CD4-positive, alpha-beta memory T cell (primary cell): Measurements from ENCODE around the gene ATP1B4. TPM values are rescaled to one million over a fixed set of nuclear protein-coding genes. Genes with fewer than 3 reads are reported as not detected.

Source experiments
- CTCF ChIA-PET: fragments of 350-600 bp; sonication (Branson Sonifier 250); formaldehyde crosslinking; loops from one replicate; lab custom pipeline; 2021; ENCODE audit warnings: inconsistent platforms; ENCODE audit not compliant: partially characterized antibody; lab: Charles Lee
- POLR2A ChIA-PET: fragments of 350-600 bp; sonication (Branson Sonifier 250); formaldehyde crosslinking; loops from one replicate; lab custom pipeline; 2021; ENCODE audit not compliant: partially characterized antibody; lab: Charles Lee
- DNase-seq, 5 donors: peaks; one replicate each; pipeline versions ENCODE4 v3.0.0 to v3.0.0-alpha.2; 2020 to 2022; ENCODE audit warnings: mixed read lengths in 1 of 5
- H3K27ac ChIP-seq: one replicate; pipeline ENCODE4 v1.7.0; 2013; ENCODE audit warnings: low read depth, low read length
- H3K27me3 ChIP-seq: 2 replicates; pipeline ENCODE4 v1.7.0; 2013; ENCODE audit warnings: mild to moderate bottlenecking, low read length, moderate library complexity; ENCODE audit not compliant: insufficient read depth
- H3K36me3 ChIP-seq: 2 replicates; pipeline ENCODE4 v1.7.0; 2013; ENCODE audit warnings: mild to moderate bottlenecking, low read length, moderate library complexity; ENCODE audit not compliant: insufficient read depth
- H3K4me1 ChIP-seq: 2 replicates; pipeline ENCODE4 v1.7.0; 2013; ENCODE audit warnings: mild to moderate bottlenecking, low read length, moderate library complexity; ENCODE audit not compliant: insufficient read depth
- H3K4me3 ChIP-seq, 2 donors: one replicate each; pipeline ENCODE4 v1.7.0; 2013; ENCODE audit warnings: low read length in 2 of 2, mild to moderate bottlenecking in 1 of 2
- H3K9me3 ChIP-seq, 2 donors: one replicate each; pipeline ENCODE4 v1.7.0; 2013; ENCODE audit warnings: low read length in 2 of 2, control low read depth in 1 of 2; ENCODE audit not compliant: control insufficient read depth in 1 of 2
- H3K27ac Mint-ChIP-seq, 7 donors: one replicate each; pipeline ENCODE4 v1.8.0; 2020 to 2021; ENCODE audit warnings: mixed read lengths in 7 of 7, mild to moderate bottlenecking in 6 of 7, inconsistent platforms in 3 of 7, moderate library complexity in 3 of 7
- H3K27me3 Mint-ChIP-seq, 2 donors: one replicate each; pipeline ENCODE4 v1.8.0; 2020 to 2021; ENCODE audit warnings: mixed read lengths in 2 of 2
- H3K36me3 Mint-ChIP-seq, 2 donors: one replicate each; pipeline ENCODE4 v1.8.0; 2020 to 2021; ENCODE audit warnings: mixed read lengths in 2 of 2, inconsistent platforms in 1 of 2, mild to moderate bottlenecking in 1 of 2
- H3K4me1 Mint-ChIP-seq, 4 donors: one replicate each; pipeline ENCODE4 v1.8.0; 2020 to 2021; ENCODE audit warnings: mixed read lengths in 4 of 4, mild to moderate bottlenecking in 1 of 4
- H3K4me3 Mint-ChIP-seq, 8 donors: one replicate each; pipeline ENCODE4 v1.8.0; 2020 to 2021; ENCODE audit warnings: mixed read lengths in 8 of 8, mild to moderate bottlenecking in 7 of 8, moderate library complexity in 6 of 8, inconsistent platforms in 3 of 8
- H3K9me3 Mint-ChIP-seq, 8 donors: one replicate each; pipeline ENCODE4 v1.8.0; 2020 to 2021; ENCODE audit warnings: mixed read lengths in 8 of 8, mild to moderate bottlenecking in 5 of 8, inconsistent platforms in 3 of 8, moderate library complexity in 1 of 8
- intact Hi-C: fragments of 100-400 bp; cut with micrococcal nuclease; formaldehyde crosslinking; loops from one replicate; pipeline ENCODE4 v1.15.1; 2023
- polyA plus RNA-seq, 2 donors: library from polyadenylated mRNA; unstranded; fragments of 300-500 nt; fragmentation: Illumina TruSeq; gene quantifications; one replicate each; pipeline ENCODE4 v1.2.3, GENCODE V29; 2021
- total RNA-seq, 2 experiments: library from RNA; stranded (reverse); gene quantifications; one replicate each; pipeline ENCODE4 v1.2.3, GENCODE V29; 2021

The ATP1B4 gene
- total and polyA plus RNA-seq, 4 experiments from 2014 or later = not detected

GRCh38 chrX:120377179-120377578, 15.3 kb downstream of the ATP1B4 start:
- POLR2A ChIA-PET = no interaction called here
- Histone ChIP-seq H3K4me3 (no peak overlapping the region), H3K36me3 (no peaks in the 10 kb centered on the region), H3K27ac (no peak overlapping the region), H3K27me3 (no peaks in the 10 kb centered on the region), H3K4me1 (no peaks in the 10 kb centered on the region), H3K9me3 (no peaks in the 10 kb centered on the region)
- no peak overlapping the region for H3K27ac Mint-ChIP-seq
- intact Hi-C loops = no loop called here
- DNase-seq = no peak
- H3K27me3 Mint-ChIP-seq = no peaks in the 10 kb centered on the region
- peaks cover 0 to 7% (median 4%) of the 10 kb centered on the region in 4 donors for H3K4me1 Mint-ChIP-seq
- CTCF ChIA-PET = interaction anchor here (0.9 to 3.6 kb wide), 4 partner anchors 12 to 98 kb away, joined by 3 to 12 read pairs (median 7); no protein-coding TSS in a partner anchor
- no peak overlapping the region for H3K4me3 Mint-ChIP-seq
- no peaks in the 10 kb centered on the region for H3K36me3 Mint-ChIP-seq
- H3K9me3 Mint-ChIP-seq = no peaks in the 10 kb centered on the region

- no peak overlapping the region for H3K4me3 ChIP-seq
- Mint-ChIP-seq H3K27ac (no peak overlapping the region), H3K4me1 (peaks cover 0 to 7% (median 4%) of the 10 kb centered on the region in 4 donors), H3K36me3 (no peaks in the 10 kb centered on the region), H3K9me3 (no peaks in the 10 kb centered on the region), H3K4me3 (no peak overlapping the region), H3K27me3 (no peaks in the 10 kb centered on the region)
- no peak overlapping the region for H3K27ac ChIP-seq
- H3K4me1 ChIP-seq = no peaks in the 10 kb centered on the region
- DNase-seq = no peak
- H3K9me3 ChIP-seq = no peaks in the 10 kb centered on the region
- ChIA-PET POLR2A (no interaction called here), CTCF (interaction anchor here (1.8 to 3.6 kb wide), 3 partner anchors 13 to 74 kb away, joined by 6 to 12 read pairs (median 8); no protein-coding TSS in a partner anchor)
- intact Hi-C loops = no loop called here
- H3K27me3 ChIP-seq = no peaks in the 10 kb centered on the region
- no peaks in the 10 kb centered on the region for H3K36me3 ChIP-seq
Observed at GRCh38 chrX:120377715-120378114, 15.8 kb downstream of the ATP1B4 start.

- no peak for DNase-seq
- Histone ChIP-seq H3K4me1 (no peaks in the 10 kb centered on the region), H3K27me3 (no peaks in the 10 kb centered on the region), H3K4me3 (no peak overlapping the region), H3K36me3 (no peaks in the 10 kb centered on the region), H3K27ac (no peak overlapping the region), H3K9me3 (no peaks in the 10 kb centered on the region)
- Mint-ChIP-seq H3K27ac (no peak overlapping the region), H3K9me3 (no peaks in the 10 kb centered on the region), H3K4me3 (no peak overlapping the region), H3K36me3 (no peaks in the 10 kb centered on the region), H3K27me3 (no peaks in the 10 kb centered on the region), H3K4me1 (peaks cover 0 to 7% (median 4%) of the 10 kb centered on the region in 4 donors)
- POLR2A ChIA-PET = interaction anchor here (0.5 kb wide), 1 partner anchor 96 kb away, joined by 3 read pairs; no protein-coding TSS in a partner anchor
- CTCF ChIA-PET = interaction anchor here (1.1 to 3.6 kb wide), 3 partner anchors 16 to 77 kb away, joined by 3 to 12 read pairs (median 8); no protein-coding TSS in a partner anchor
- intact Hi-C loops = no loop called here
Observed at GRCh38 chrX:120378570-120378969, 16.7 kb downstream of the ATP1B4 start.

GRCh38 chrX:120379937-120380681, 18.2 kb downstream of the ATP1B4 start:
- Mint-ChIP-seq H3K4me3 (no peak overlapping the region), H3K36me3 (no peaks in the 10 kb centered on the region), H3K4me1 (peaks cover 0 to 7% (median 4%) of the 10 kb centered on the region in 4 donors), H3K27me3 (peaks cover 0 to 1% of the 10 kb centered on the region in 2 donors), H3K9me3 (no peaks in the 10 kb centered on the region), H3K27ac (no peak overlapping the region)
- Histone ChIP-seq H3K27me3 (no peaks in the 10 kb centered on the region), H3K27ac (no peak overlapping the region), H3K4me3 (no peak overlapping the region), H3K36me3 (no peaks in the 10 kb centered on the region), H3K9me3 (no peaks in the 10 kb centered on the region), H3K4me1 (no peaks in the 10 kb centered on the region)
- intact Hi-C loops = loop anchor here (1.0 to 2.0 kb wide), 3 partner anchors 39 to 95 kb away; no protein-coding TSS in a partner anchor
- ChIA-PET CTCF (interaction anchor here (0.7 to 3.2 kb wide), 5 partner anchors 17 to 98 kb away, joined by 3 to 43 read pairs (median 3); no protein-coding TSS in a partner anchor), POLR2A (no interaction called here)
- no peak for DNase-seq

GRCh38 chrX:120380699-120381098, 18.8 kb downstream of the ATP1B4 start:
- H3K36me3 ChIP-seq = no peaks in the 10 kb centered on the region
- H3K9me3 Mint-ChIP-seq = no peaks in the 10 kb centered on the region
- H3K9me3 ChIP-seq = no peaks in the 10 kb centered on the region
- H3K27me3 ChIP-seq = no peaks in the 10 kb centered on the region
- intact Hi-C loops = loop anchor here (1.0 to 2.0 kb wide), 3 partner anchors 39 to 95 kb away; no protein-coding TSS in a partner anchor
- H3K27ac Mint-ChIP-seq = no peak overlapping the region
- no peak overlapping the region for H3K4me3 ChIP-seq
- no peak overlapping the region for H3K4me3 Mint-ChIP-seq
- H3K27me3 Mint-ChIP-seq = peaks cover 0 to 1% of the 10 kb centered on the region in 2 donors
- peaks cover 0 to 7% (median 4%) of the 10 kb centered on the region in 4 donors for H3K4me1 Mint-ChIP-seq
- H3K36me3 Mint-ChIP-seq = no peaks in the 10 kb centered on the region
- H3K4me1 ChIP-seq = no peaks in the 10 kb centered on the region
- POLR2A ChIA-PET = no interaction called here
- peak; percentile 39 to 54 (median 47) for DNase-seq
- CTCF ChIA-PET = interaction anchor here (0.7 to 3.2 kb wide), 11 partner anchors 15 to 99 kb away, joined by 3 to 43 read pairs (median 3); no protein-coding TSS in a partner anchor
- no peak overlapping the region for H3K27ac ChIP-seq

GRCh38 chrX:120401301-120401700, 39.4 kb downstream of the ATP1B4 start:
- Mint-ChIP-seq H3K27ac (no peak overlapping the region), H3K4me1 (no peaks in the 10 kb centered on the region), H3K9me3 (peaks cover 0 to 2% (median 0%) of the 10 kb centered on the region in 8 donors), H3K27me3 (no peaks in the 10 kb centered on the region), H3K4me3 (no peak overlapping the region), H3K36me3 (no peaks in the 10 kb centered on the region)
- no peaks in the 10 kb centered on the region for H3K36me3 ChIP-seq
- H3K27me3 ChIP-seq = no peaks in the 10 kb centered on the region
- ChIA-PET CTCF (no interaction called here), POLR2A (no interaction called here)
- H3K4me1 ChIP-seq = no peaks in the 10 kb centered on the region
- H3K27ac ChIP-seq = no peak overlapping the region
- peaks cover 0 to 5% of the 10 kb centered on the region in 2 donors for H3K9me3 ChIP-seq
- H3K4me3 ChIP-seq = no peak overlapping the region
- intact Hi-C loops = no loop called here
- no peak for DNase-seq

- no peaks in the 10 kb centered on the region for H3K36me3 ChIP-seq
- intact Hi-C loops = no loop called here
- Mint-ChIP-seq H3K4me1 (no peaks in the 10 kb centered on the region), H3K9me3 (peaks cover 0 to 2% (median 0%) of the 10 kb centered on the region in 8 donors), H3K36me3 (no peaks in the 10 kb centered on the region), H3K27ac (no peak overlapping the region), H3K27me3 (no peaks in the 10 kb centered on the region), H3K4me3 (no peak overlapping the region)
- no peak for DNase-seq
- H3K4me1 ChIP-seq = no peaks in the 10 kb centered on the region
- no peaks in the 10 kb centered on the region for H3K27me3 ChIP-seq
- ChIA-PET POLR2A (no interaction called here), CTCF (no interaction called here)
- H3K27ac ChIP-seq = no peak overlapping the region
- no peak overlapping the region for H3K4me3 ChIP-seq
- peaks cover 0 to 5% of the 10 kb centered on the region in 2 donors for H3K9me3 ChIP-seq
Observed at GRCh38 chrX:120402369-120402768, 40.5 kb downstream of the ATP1B4 start.
